HuH-7.5 (cell line): ENCODE measurements around the gene CLPX.
"Not testable (repeated sequence)": the region's sequence is repeated elsewhere in the genome, so short reads cannot be mapped to it uniquely, and the experiment has no call there.

Experiments used
- DNase-seq: peaks from one replicate; pipeline ENCODE4 v3.0.0; 2011; ENCODE audit warnings: low spot score

Gene CLPX

DNA sequence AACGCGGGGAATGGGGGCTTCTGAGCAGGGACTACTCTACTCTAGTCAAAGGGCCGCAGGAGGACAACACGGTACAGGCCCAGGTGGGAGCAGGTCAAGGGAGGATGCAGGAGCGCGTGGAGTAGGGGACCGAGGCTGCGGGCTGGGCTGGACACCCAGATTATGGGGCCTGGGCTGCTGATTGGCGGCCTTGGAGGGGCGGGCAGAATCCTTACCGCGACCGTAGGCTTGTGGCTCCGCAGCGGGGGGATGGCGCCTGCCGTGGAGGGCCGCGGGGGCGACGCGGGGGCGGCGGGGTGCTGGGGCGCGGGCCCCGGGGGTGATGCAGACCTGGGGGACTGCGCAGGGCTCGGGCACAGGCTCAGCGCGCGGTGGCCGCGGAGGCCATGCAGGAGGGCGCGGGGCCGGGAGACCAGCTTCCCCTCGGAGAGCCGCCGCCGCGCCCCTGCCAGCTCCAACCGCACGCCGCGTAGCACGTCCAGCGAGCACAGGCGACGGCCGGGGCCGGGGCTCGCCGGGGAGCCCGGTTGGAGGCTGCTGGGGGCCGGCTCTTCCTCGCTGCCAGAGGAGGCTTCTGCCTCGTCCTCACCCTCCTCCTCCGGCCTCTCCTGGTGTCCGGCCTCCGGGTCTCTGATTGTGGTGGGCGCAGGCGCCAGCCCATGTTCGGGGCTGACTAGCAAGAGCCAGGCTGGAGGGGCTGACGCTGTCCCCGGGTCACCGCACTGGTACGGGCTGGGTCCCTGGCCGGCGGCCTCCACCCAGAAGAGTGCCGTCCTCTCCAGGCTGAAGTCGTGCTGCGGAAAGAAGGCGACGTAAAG lies 83.0 kb downstream of the CLPX start:
- no peak for DNase-seq

- DNase-seq, result peak; percentile 92
Observed at GRCh38 chr15:65101411-65101890, 83.7 kb downstream of the CLPX start.

DNA sequence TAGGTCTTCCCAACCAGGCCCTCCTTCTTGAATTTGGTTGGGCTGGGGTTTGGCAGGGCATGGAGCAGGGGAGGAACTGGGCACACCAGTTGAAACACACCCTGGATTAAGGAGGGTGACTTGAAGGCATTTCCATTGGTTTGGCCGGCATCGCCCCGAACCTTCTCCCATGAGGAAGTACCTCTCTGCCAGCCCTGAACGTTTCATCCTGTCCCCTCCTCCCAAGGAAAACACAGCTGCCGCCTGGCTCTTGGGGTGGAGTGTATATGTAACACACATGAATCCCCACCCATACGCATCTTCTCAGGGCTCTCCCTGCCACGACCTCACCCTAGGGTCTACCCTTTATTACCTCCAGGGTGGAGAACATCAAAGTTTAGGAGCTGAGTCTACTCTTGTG lies 84.7 kb downstream of the CLPX start:
- no peak for DNase-seq

GRCh38 chr15:65099801-65100200 lies 85.3 kb downstream of the CLPX start:
- DNase-seq, result not testable (repeated sequence)

DNA sequence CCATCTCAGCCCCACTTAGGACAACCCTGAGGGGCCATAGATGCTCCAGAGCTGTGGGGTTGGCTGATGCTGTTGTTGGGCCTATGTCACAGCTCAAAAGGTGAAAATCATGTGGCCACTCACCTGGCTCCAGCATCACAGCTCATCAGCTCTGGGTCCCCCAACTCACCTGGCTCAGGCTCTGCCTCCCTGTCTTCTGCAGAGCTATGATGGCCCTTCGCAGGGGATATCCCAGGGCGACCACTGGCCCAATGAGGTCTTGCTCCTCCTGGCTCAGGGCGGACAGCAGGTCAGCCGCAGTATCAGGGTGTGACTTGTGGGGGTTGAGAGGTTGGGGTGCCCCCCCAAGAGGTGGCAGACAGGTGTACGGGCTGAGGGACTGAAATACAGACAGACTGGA lies 85.8 kb downstream of the CLPX start:
- DNase-seq, result no peak
